Measurements from ENCODE around the gene CD209. TPM values are rescaled to one million over a fixed set of nuclear protein-coding genes. Genes with fewer than 3 reads are reported as not detected.

CD209 gene
- polyA plus RNA-seq, 1 experiment: not detected

DNA sequence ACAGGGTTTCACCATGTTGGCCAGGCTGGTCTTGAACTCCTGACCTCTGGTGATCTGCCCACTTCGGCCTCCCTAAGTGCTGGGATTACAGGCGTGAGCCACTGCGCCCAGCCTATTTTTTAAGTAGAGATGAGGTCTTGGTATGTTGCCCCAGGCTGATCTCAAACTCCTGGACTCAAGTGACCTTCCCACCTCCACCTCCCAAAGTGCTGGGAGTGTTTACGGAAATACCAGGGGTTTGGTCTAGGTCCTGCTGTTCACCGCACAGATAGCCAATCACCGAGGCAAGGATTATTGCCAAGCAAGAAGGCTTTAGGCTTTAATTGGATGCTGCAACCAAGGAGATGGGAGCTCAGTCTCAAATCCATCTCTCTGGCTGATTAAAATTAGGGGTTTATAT lies 27.0 kb downstream of the CD209 start:
- Histone ChIP-seq H3K4me3 (ENCODE audit: low read depth, low read length) (no peak overlapping the region), H3K9me3 (ENCODE audit: control insufficient read depth, insufficient read depth, low read length) (no peaks in the 10 kb centered on the region), H3K27me3 (ENCODE audit: control insufficient read depth, insufficient read depth, low read length) (no peaks in the 10 kb centered on the region), H3K27ac (ENCODE audit: low read depth, low read length) (no peak overlapping the region)
- no peak for DNase-seq (ENCODE audit: low read depth, low spot score)
- ChIA-PET POLR2A (no interaction called here), CTCF (no interaction called here)
- TF ChIP-seq, protein P1, sequence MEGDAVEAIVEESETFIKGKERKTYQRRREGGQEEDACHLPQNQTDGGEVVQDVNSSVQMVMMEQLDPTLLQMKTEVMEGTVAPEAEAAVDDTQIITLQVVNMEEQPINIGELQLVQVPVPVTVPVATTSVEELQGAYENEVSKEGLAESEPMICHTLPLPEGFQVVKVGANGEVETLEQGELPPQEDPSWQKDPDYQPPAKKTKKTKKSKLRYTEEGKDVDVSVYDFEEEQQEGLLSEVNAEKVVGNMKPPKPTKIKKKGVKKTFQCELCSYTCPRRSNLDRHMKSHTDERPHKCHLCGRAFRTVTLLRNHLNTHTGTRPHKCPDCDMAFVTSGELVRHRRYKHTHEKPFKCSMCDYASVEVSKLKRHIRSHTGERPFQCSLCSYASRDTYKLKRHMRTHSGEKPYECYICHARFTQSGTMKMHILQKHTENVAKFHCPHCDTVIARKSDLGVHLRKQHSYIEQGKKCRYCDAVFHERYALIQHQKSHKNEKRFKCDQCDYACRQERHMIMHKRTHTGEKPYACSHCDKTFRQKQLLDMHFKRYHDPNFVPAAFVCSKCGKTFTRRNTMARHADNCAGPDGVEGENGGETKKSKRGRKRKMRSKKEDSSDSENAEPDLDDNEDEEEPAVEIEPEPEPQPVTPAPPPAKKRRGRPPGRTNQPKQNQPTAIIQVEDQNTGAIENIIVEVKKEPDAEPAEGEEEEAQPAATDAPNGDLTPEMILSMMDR (IDR thresholded peaks at IDR 0.05; ENCODE audit: low read depth, low read length): no peak

DNA sequence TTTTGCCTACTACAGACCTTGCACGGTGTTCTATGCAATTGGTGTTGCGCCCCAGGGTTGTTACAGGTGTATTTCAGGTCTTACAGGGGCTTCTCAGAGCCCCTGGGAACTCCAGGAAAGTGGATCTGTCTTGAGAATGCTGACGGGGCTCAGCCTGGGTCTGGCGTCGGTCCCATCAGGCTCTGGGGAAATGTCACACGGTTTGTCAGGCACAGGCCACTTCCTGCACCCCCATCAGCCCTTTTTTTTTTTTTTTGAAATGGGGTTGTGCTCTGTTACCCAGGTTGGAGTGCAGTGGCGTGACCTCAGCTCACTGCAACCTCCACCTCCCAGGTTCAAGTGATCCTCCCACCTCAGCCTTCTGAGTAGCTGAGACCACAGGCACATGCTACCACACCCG lies 28.7 kb downstream of the CD209 start:
- POLR2A ChIA-PET: no interaction called here
- DNase-seq (ENCODE audit: low read depth, low spot score): no peak
- CTCF ChIA-PET: no interaction called here
- TF ChIP-seq, protein P1 (IDR thresholded peaks at IDR 0.05; ENCODE audit: low read depth, low read length): no peak
- Histone ChIP-seq H3K27me3 (ENCODE audit: control insufficient read depth, insufficient read depth, low read length) (no peaks in the 10 kb centered on the region), H3K4me3 (ENCODE audit: low read depth, low read length) (no peak overlapping the region), H3K27ac (ENCODE audit: low read depth, low read length) (no peak overlapping the region), H3K9me3 (ENCODE audit: control insufficient read depth, insufficient read depth, low read length) (no peaks in the 10 kb centered on the region)

DNA sequence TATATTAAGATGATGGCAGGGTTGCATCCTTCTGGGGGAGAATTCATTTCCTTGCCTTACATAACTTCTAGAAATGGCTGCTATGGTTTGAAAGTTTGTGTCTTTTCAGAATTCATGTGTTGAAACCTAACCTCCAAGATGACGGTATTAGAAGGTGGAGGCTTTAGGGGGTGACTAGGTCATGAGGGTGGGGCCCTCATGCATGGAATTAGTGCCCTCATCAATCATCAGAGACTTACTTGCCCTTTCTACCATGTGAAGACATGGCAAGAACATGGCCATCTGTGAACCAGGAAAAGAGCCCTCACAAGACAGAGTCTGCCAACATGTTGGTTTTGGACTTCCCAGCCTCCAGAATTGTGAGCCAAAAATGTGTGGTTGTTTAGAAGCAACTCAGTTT lies 30.6 kb downstream of the CD209 start:
- TF ChIP-seq, protein P1 (IDR thresholded peaks at IDR 0.05; ENCODE audit: low read depth, low read length): no peak
- H3K27me3 ChIP-seq (ENCODE audit: control insufficient read depth, insufficient read depth, low read length): no peaks in the 10 kb centered on the region
- no peak overlapping the region for H3K27ac ChIP-seq (ENCODE audit: low read depth, low read length)
- no peak for DNase-seq (ENCODE audit: low read depth, low spot score)
- POLR2A ChIA-PET: no interaction called here
- H3K4me3 ChIP-seq (ENCODE audit: low read depth, low read length): no peak overlapping the region
- H3K9me3 ChIP-seq (ENCODE audit: control insufficient read depth, insufficient read depth, low read length): no peaks in the 10 kb centered on the region
- CTCF ChIA-PET: no interaction called here

DNA sequence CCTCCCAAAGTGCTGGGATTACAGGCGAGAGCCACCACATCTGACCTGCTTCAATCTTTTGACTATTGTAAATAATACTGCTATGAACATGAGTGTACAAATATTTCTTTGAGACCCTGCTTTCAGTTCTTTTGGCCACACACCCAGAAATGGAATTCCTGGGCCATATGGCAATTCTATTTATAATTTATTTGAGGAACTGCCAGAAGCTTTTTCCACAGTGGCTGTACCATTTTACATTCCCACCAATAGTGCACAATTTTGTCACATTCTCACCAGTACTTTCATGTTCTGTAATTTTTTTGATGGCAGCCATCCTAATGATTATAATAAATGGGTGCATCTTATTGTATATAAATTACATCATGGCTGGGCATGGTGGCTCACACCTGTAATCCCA lies 31.7 kb downstream of the CD209 start:
- H3K27me3 ChIP-seq (ENCODE audit: control insufficient read depth, insufficient read depth, low read length): no peaks in the 10 kb centered on the region
- no peaks in the 10 kb centered on the region for H3K9me3 ChIP-seq (ENCODE audit: control insufficient read depth, insufficient read depth, low read length)
- TF ChIP-seq, protein P1 (IDR thresholded peaks at IDR 0.05; ENCODE audit: low read depth, low read length): no peak
- CTCF ChIA-PET: no interaction called here
- POLR2A ChIA-PET: no interaction called here
- H3K4me3 ChIP-seq (ENCODE audit: low read depth, low read length): no peak overlapping the region
- no peak overlapping the region for H3K27ac ChIP-seq (ENCODE audit: low read depth, low read length)
- DNase-seq (ENCODE audit: low read depth, low spot score): no peak

DNA sequence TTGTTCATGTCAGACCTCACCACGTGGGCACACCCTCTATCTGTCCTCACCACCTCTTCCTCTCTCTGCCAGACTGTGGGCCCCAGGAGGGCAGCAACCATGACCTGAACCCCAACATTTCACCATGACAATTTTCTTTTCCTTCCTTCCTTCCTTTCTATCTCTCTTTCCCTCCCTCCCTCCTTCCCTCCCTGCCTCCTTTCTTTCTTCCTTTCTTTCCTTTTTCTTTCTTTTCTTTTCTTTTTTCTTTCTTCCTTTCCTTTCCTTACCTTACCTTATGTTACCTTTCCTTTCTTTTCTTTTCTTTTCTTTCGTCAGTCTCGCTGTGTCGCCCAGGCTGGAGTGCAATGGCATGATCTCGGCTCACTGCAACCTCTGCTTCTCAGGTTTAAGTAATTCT lies 36.7 kb downstream of the CD209 start:
- Histone ChIP-seq H3K27ac (ENCODE audit: low read depth, low read length) (no peak overlapping the region), H3K9me3 (ENCODE audit: control insufficient read depth, insufficient read depth, low read length) (no peaks in the 10 kb centered on the region), H3K4me3 (ENCODE audit: low read depth, low read length) (no peak overlapping the region), H3K27me3 (ENCODE audit: control insufficient read depth, insufficient read depth, low read length) (peaks cover 7% of the 10 kb centered on the region)
- DNase-seq (ENCODE audit: low read depth, low spot score): no peak
- ChIA-PET POLR2A (no interaction called here), CTCF (no interaction called here)
- TF ChIP-seq, protein P1 (IDR thresholded peaks at IDR 0.05; ENCODE audit: low read depth, low read length): no peak

Measured in AG04450 (cell line).